IPS DF 6.9 (cell line): ENCODE data around the gene CLCNKA.

Experiments used
- DNase-seq: peaks from one replicate; pipeline ENCODE4 v3.0.0-alpha.2; 2013; ENCODE audit warnings: low read depth, low spot score
- H3K27ac ChIP-seq: one replicate; pipeline ENCODE4 v1.5.1; 2013; ENCODE audit warnings: low read length, control low read depth
- H3K27me3 ChIP-seq: 2 replicates; pipeline ENCODE4 v1.6.1; 2013; ENCODE audit warnings: mild to moderate bottlenecking, low read length; ENCODE audit not compliant: control insufficient read depth, insufficient read depth
- H3K36me3 ChIP-seq: 2 replicates; pipeline ENCODE4 v1.6.1; 2013; ENCODE audit warnings: low read length; ENCODE audit not compliant: control insufficient read depth, insufficient read depth
- H3K4me1 ChIP-seq: 2 replicates; pipeline ENCODE4 v1.6.1; 2013; ENCODE audit warnings: low read length; ENCODE audit not compliant: control insufficient read depth, insufficient read depth
- H3K4me3 ChIP-seq: 2 replicates; pipeline ENCODE4 v1.5.1; 2013; ENCODE audit warnings: mild to moderate bottlenecking, low read length
- H3K9me3 ChIP-seq: 2 replicates; pipeline ENCODE4 v1.6.1; 2013; ENCODE audit warnings: low read length, inconsistent platforms; ENCODE audit not compliant: control insufficient read depth, insufficient read depth
- WGBS: extraction: QIAGEN DNeasy Blood & Tissue Kit; methylation state at CpG from one replicate; pipeline ENCODE4 v1.1.7; 2013; ENCODE audit warnings: mixed read lengths, missing lambda C conversion rate; ENCODE audit not compliant: insufficient read length, insufficient coverage; 5-methylcytosine and 5-hydroxymethylcytosine counted together

The CLCNKA gene

DNA sequence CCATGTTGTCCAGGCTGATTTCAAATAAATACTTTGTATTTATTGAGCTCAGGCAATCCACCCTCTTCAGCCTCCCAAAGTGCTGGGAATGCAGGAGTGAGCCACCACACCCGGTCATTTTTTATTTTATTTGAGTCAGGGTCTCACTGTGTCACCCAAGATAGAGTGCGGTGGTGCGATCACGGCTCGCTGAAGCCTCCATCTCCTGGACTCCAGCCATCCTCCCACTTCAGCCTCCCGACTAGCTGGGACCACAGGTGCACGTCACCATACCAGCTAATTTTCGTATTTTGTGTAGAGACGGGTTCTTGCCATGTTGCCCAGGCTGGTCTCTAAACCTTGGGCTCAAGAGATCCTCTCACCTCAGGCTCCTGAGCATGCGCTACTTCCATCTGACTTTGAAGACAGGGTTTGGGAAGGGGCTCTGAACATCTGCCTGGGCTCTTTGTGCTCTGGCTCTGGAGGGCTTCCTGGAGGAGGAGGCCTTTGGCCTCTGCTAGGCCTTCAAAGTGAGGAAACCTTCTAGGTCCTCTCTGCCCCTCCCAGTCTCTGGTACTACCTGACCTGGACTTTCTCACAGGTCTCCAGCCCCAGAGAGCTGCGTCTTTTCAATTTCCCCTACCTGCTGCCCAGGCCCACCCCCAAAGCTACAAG is 9.8 kb upstream of the CLCNKA start:
- no peaks in the 10 kb centered on the region for H3K36me3 ChIP-seq
- no peaks in the 10 kb centered on the region for H3K27me3 ChIP-seq
- whole genome bisulfite sequencing, result no CpG with 5 or more reads among the region's 11 CpGs
- DNase-seq, result no peak
- peak overlapping the region; percentile 23; the same call in 1 of the 2 replicates for H3K4me3 ChIP-seq
- H3K4me1 ChIP-seq, result peaks cover 9% of the 10 kb centered on the region
- H3K27ac ChIP-seq, result no peak overlapping the region
- no peaks in the 10 kb centered on the region for H3K9me3 ChIP-seq

DNA sequence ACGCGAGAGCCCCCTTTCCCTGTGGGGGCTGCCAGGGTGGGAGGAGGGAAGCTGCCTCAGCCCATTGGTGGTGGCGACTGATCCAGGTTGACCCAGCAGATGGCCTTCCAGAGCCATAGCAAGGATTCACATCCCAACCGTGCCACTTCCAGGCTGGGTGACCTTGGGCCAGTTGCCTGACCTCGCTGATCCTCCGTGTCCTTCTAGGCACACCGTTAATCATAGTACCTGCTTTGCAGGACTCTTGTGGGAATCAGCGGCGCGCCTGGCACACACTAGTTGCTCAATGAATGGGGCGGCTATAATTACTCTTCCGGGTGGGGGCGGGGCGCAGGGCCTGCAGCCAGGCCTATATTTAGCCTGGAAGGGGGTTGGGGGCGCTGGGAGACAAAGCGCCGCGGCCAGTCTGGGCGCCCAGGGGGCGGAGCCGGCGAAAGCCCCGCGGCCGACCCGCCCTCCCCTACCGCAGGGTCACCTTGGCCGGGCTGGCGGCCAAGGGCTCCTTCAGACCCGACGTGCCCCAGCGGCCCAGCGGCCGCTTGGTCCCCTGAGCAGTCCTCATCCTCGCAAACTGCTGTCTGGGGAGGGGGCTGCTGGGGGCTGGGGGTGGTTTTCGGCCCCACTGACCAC is 9.1 kb upstream of the CLCNKA start:
- Histone ChIP-seq H3K4me3 (peak overlapping the region; percentile 26; the same call in 1 of the 2 replicates), H3K4me1 (peaks cover 13% of the 10 kb centered on the region), H3K27me3 (no peaks in the 10 kb centered on the region), H3K9me3 (no peaks in the 10 kb centered on the region), H3K36me3 (no peaks in the 10 kb centered on the region), H3K27ac (no peak overlapping the region)
- WGBS, result no CpG with 5 or more reads among the region's 36 CpGs
- DNase-seq, result no peak

DNA sequence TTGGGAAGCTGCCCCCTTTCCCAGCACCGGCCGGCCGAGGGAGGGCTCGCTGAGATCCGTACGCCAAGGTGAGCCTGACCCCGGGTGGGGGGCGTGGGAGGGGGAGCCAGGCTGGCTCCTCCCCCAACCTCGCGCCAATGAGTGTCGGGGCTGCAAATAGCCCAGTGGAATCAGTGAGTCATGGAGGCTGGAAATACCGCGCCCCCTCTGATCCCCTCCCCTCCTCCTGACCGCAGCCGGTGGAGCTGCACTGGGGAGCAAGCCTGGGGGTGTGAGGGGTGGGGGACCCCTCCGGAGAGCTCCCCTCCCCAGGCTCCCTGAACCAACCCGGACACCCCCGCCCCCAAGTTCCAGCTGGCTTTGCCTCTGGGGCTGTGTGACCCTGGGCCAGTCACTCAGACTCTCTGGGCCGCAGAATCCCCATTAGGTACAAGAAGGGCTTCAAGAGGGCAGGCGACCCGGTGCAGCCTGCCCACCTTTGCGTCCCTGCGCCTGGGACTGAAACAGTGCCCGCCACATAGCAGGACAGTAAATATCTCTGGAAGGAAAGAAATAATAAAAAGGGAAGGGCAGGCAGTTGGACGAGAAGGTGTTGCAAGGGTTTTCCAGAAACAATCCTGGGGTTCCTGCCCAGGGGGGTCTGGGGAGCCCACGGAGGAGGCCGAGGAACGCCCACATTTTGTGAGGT is 8.5 kb upstream of the CLCNKA start:
- Histone ChIP-seq H3K4me3 (peak overlapping the region; percentile 26; the same call in 1 of the 2 replicates), H3K4me1 (peaks cover 13% of the 10 kb centered on the region), H3K27me3 (no peaks in the 10 kb centered on the region), H3K27ac (no peak overlapping the region), H3K36me3 (no peaks in the 10 kb centered on the region), H3K9me3 (no peaks in the 10 kb centered on the region)
- DNase-seq, result no peak
- WGBS, result no CpG with 5 or more reads among the region's 28 CpGs

DNA sequence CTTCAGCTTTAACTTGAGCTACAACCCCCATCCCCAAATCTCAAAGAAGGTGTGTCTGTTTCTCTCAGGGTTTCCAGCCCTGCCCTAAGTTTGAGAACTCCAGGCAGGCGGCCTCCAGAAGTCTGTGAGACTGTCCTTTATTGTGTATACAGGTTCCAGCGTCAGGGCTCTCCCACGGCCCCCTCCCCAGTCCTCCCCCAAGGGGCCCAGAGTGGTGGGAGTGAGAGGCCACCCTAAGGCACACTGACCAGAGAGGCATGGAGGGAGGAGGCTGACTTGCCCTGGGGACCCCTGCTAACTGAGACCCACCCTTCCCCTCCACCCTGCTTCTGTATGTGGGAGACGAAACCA is 8.0 kb upstream of the CLCNKA start:
- no peaks in the 10 kb centered on the region for H3K36me3 ChIP-seq
- no peak overlapping the region for H3K4me3 ChIP-seq
- no peaks in the 10 kb centered on the region for H3K27me3 ChIP-seq
- no peak for DNase-seq
- H3K4me1 ChIP-seq, result peaks cover 13% of the 10 kb centered on the region
- no CpG with 5 or more reads among the region's 4 CpGs for WGBS
- no peaks in the 10 kb centered on the region for H3K9me3 ChIP-seq
- H3K27ac ChIP-seq, result no peak overlapping the region

DNA sequence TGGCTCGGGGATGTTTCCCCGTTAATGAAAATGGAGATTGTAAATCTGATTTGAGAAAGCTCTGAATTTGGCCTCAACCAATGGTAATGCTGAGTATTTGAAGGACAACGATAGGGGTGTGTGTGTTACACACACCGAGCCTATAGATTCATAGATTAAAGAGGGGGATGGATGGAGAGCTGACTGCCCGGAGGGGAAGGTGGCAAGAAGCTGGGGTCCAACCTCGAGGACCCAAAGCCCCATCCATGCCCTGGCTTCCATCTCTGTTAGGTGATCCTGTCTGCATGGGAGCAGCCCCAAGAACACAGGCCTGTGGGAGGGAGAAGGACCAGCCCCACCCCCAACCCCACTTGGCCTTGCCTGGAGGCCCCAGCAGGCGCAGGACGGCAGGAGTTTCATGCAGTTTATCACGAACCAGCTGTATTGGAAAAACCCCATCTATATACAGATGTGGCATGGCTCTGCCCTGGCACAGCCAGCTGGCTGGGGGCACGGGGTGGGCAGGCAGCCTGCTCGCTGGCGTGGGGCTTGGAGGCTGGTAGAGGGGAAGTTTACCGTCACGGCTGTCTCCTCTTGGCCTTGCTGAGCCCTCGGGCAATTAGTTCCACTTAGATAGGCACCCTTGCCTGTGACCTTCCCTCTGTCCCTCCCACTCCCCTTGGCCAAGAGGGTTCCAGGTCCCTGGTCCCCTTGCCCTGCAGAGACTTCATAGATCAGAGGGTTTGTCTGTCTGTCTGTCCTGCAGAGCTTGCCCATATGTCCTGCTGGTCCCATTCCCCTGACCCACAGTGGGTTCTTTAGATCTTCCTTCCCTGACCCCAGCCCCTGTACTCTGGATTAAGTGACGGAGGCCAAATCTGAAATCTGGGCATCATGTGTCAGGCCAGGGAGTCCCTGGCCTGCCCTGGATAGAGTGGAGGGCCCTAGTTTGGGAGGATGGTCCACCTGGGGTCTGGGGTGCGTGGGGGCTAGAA is 7.0 kb upstream of the CLCNKA start:
- Histone ChIP-seq H3K27me3 (no peaks in the 10 kb centered on the region), H3K9me3 (no peaks in the 10 kb centered on the region), H3K36me3 (no peaks in the 10 kb centered on the region), H3K4me3 (no peak overlapping the region), H3K27ac (no peak overlapping the region), H3K4me1 (peaks cover 13% of the 10 kb centered on the region)
- no CpG with 5 or more reads among the region's 17 CpGs for WGBS
- no peak for DNase-seq

DNA sequence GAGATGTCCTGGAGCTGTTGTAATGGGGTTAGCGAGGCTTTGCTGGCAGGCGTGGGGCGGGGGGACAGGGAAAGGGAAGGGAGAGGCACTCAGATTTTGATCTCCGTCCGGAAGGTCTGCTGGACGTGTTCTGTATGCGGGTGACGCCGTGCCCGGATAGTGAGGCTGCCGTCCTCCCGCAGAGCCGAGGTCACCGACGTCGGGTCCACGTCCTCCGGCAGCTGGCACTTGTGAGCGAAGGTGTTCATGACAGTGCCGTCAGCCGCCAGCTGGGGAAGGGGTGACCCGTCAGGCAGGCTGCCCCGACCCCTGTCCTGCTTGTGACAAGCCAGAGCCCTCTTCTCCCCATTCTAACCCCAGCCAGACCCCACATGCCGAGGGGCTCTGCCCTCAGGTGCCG is 6.3 kb upstream of the CLCNKA start:
- Histone ChIP-seq H3K4me3 (no peak overlapping the region), H3K4me1 (peaks cover 13% of the 10 kb centered on the region), H3K27ac (no peak overlapping the region), H3K36me3 (no peaks in the 10 kb centered on the region), H3K9me3 (no peaks in the 10 kb centered on the region), H3K27me3 (no peaks in the 10 kb centered on the region)
- DNase-seq, result no peak
- no CpG with 5 or more reads among the region's 25 CpGs for WGBS

DNA sequence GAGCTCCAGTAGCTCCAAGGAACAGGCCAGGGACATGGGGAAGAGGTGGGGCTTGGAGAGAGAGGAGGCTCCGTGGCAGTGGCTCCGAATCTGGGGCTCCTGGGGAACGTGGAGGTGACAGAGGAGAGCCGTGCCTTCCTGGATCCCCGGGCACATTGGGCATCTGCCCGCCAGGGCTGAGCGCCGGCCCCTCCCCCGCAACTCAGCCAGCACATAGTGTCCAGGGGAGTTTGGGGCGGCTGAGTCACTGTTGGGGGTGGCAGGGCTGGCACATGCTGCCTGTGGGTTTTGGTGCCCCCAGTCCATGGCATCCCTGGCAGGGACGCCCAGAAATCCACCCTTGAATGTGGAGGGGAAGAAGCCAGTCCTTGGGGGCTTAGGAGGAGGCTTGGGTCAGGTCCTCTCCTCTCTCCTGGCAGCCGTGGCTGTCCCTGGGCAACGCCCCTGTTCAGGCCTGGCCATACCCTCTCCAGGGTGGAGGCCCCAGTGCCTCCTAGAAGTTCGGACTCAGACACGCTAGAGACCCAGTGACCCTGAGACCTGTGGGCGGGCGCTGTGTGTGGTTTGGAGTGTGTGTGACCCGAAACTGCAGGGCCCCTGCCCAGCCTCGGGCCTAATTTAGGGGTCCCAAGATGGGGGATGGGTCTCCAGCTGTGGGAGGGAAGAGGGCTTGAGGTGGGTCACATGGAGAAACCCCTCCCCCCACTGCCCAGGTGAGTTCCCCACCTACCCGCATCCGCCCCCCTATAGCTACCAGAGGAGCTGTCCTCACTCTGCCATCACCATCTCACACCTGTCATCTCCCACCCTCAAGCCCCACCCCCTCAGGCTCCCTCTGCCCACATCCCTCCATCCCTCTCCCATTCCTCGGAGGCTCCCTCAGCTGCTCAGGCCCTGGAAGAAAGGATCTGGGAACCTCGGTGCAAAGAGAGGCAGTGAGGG is 5.6 kb upstream of the CLCNKA start:
- Histone ChIP-seq H3K27me3 (no peaks in the 10 kb centered on the region), H3K4me3 (no peak overlapping the region), H3K27ac (no peak overlapping the region), H3K9me3 (no peaks in the 10 kb centered on the region), H3K36me3 (no peaks in the 10 kb centered on the region), H3K4me1 (peaks cover 13% of the 10 kb centered on the region)
- WGBS, result no CpG with 5 or more reads among the region's 23 CpGs
- DNase-seq, result no peak

DNA sequence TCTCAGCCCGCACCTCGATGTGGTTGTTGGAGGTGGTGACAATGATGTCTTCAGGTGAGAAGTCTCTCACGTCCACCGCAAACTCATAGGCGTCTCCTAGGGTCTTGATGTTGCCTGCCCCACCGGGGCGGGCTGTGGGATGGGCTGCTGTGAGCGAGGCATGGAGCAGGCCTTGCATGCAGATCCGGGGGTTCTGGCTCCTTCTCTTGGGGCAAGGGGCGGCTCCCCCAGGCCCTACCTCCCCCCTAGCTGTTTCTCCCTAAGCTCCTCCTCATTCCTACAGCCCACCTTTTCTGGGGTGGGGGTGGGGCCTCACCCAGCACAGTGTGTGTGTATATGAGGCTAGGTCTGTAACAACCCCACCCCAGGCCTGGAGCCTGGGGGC is 4.8 kb upstream of the CLCNKA start:
- no peak overlapping the region for H3K4me3 ChIP-seq
- H3K36me3 ChIP-seq, result no peaks in the 10 kb centered on the region
- peaks cover 13% of the 10 kb centered on the region for H3K4me1 ChIP-seq
- H3K27me3 ChIP-seq, result no peaks in the 10 kb centered on the region
- H3K27ac ChIP-seq, result no peak overlapping the region
- DNase-seq, result no peak
- H3K9me3 ChIP-seq, result no peaks in the 10 kb centered on the region
- WGBS, result no CpG with 5 or more reads among the region's 10 CpGs

DNA sequence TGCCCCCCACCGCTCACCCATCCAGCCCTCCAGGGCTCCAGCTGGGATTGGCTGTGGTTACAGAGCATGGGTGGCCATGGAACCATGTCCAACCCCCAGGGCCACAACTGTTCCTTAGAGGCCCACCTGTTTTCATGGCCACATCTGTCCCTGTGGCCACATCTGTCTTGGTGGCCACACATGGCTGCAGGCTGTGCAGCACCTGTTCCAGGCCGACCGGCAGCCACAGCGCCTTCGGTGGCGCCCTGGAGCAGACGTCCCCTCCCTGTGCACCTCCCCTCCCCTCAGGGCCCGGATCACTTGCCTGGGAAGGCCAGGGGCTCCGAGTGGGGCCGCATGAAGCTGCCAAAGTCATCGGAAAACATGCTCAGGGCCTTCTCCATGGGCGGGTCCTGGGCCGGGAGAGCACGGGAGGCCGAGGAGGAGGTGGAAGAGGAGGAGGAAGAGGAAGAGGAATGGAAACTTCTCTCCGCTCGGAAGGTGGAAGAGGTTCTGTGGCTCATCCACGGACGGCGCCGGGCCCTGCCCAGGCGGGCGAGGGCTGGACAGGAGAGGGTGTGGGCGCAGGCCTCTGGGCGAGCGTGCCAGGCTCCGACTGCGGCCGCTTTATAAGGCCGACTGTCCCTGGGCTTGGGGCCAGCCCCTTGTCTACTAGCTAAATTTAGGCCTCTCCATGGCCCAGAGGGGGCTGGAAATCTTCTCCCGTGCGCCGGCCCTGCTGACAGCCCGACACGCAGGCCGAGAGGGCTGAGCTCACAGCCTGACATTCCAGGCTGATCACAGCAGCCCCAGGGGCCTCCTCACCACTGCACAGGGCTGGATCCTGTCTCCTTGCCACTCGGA is 4.2 kb upstream of the CLCNKA start, which contains the start of gene HSPB7:
Gene HSPB7, minus strand, starts transcription at position 583 of the 843 bp plus-strand sequence. Its CDS starts 80 bp downstream, at position 503.
- WGBS, result no CpG with 5 or more reads among the region's 37 CpGs

More for the DNA sequence above, 4.2 kb upstream of the CLCNKA start, which contains the start of gene HSPB7:
- Histone ChIP-seq H3K4me3 (no peak within 1 kb of the TSS), H3K9me3 (no peaks in the 10 kb centered on the region), H3K27me3 (no peaks in the 10 kb centered on the region), H3K36me3 (no peaks in the 10 kb centered on the region), H3K4me1 (peaks cover 9% of the 10 kb centered on the region), H3K27ac (no peak within 1 kb of the TSS)
- DNase-seq, result no peak
